ENCODE data around the gene SP6. TPM values are rescaled to one million over a fixed set of nuclear protein-coding genes. Genes with fewer than 3 reads are reported as not detected.
A peak's percentile ranks its signal among the peaks of the same experiment; 100 is the strongest.

SP6 gene
- total RNA-seq, 1 experiment from 2014 or later = 3.3 TPM

- H3K9me3 Mint-ChIP-seq = no peaks in the 10 kb centered on the region
- H3K4me3 Mint-ChIP-seq = peak overlapping the region; percentile 97
- DNase-seq (ENCODE audit: low spot score) (no peak), ATAC-seq (no peak)
- H3K27me3 Mint-ChIP-seq (ENCODE audit: low read depth) = no peaks in the 10 kb centered on the region
- TF ChIP-seq ZNF121 (CRISPR knock-in tag; IDR thresholded peaks at IDR 0.05) = no peak
- no peak for TF ChIP-seq SOX15 (CRISPR knock-in tag; IDR thresholded peaks at IDR 0.05)
- TF ChIP-seq ZNF138 (CRISPR knock-in tag; conservative IDR thresholded peaks at IDR 0.05) = no peak
- TF ChIP-seq TEAD1 (CRISPR knock-in tag; IDR thresholded peaks at IDR 0.05) = no peak
- no peak for TF ChIP-seq GRHL2 (CRISPR knock-in tag; IDR thresholded peaks at IDR 0.05; ENCODE audit: insufficient replicate concordance, severe bottlenecking)
- no peak for TF ChIP-seq JUN (CRISPR knock-in tag; IDR thresholded peaks at IDR 0.05)
- TF ChIP-seq JAZF1 (CRISPR knock-in tag; IDR thresholded peaks at IDR 0.05) = no peak
- TF ChIP-seq, protein P1, sequence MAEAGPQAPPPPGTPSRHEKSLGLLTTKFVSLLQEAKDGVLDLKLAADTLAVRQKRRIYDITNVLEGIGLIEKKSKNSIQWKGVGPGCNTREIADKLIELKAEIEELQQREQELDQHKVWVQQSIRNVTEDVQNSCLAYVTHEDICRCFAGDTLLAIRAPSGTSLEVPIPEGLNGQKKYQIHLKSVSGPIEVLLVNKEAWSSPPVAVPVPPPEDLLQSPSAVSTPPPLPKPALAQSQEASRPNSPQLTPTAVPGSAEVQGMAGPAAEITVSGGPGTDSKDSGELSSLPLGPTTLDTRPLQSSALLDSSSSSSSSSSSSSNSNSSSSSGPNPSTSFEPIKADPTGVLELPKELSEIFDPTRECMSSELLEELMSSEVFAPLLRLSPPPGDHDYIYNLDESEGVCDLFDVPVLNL (CRISPR knock-in tag; IDR thresholded peaks at IDR 0.05; ENCODE audit: borderline replicate concordance, low read depth) = no peak
- TF ChIP-seq, protein P2, sequence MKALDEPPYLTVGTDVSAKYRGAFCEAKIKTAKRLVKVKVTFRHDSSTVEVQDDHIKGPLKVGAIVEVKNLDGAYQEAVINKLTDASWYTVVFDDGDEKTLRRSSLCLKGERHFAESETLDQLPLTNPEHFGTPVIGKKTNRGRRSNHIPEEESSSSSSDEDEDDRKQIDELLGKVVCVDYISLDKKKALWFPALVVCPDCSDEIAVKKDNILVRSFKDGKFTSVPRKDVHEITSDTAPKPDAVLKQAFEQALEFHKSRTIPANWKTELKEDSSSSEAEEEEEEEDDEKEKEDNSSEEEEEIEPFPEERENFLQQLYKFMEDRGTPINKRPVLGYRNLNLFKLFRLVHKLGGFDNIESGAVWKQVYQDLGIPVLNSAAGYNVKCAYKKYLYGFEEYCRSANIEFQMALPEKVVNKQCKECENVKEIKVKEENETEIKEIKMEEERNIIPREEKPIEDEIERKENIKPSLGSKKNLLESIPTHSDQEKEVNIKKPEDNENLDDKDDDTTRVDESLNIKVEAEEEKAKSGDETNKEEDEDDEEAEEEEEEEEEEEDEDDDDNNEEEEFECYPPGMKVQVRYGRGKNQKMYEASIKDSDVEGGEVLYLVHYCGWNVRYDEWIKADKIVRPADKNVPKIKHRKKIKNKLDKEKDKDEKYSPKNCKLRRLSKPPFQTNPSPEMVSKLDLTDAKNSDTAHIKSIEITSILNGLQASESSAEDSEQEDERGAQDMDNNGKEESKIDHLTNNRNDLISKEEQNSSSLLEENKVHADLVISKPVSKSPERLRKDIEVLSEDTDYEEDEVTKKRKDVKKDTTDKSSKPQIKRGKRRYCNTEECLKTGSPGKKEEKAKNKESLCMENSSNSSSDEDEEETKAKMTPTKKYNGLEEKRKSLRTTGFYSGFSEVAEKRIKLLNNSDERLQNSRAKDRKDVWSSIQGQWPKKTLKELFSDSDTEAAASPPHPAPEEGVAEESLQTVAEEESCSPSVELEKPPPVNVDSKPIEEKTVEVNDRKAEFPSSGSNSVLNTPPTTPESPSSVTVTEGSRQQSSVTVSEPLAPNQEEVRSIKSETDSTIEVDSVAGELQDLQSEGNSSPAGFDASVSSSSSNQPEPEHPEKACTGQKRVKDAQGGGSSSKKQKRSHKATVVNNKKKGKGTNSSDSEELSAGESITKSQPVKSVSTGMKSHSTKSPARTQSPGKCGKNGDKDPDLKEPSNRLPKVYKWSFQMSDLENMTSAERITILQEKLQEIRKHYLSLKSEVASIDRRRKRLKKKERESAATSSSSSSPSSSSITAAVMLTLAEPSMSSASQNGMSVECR (CRISPR knock-in tag; IDR thresholded peaks at IDR 0.05; ENCODE audit: borderline replicate concordance) = no peak
- peaks cover 27% of the 10 kb centered on the region for H3K4me1 Mint-ChIP-seq
- POLR2A ChIA-PET = interaction anchor here (0.7 to 1.8 kb wide), 10 partner anchors 10 to 244 kb away, joined by 3 to 15 read pairs (median 5); partner anchors contain the start of genes NFE2L1, SCRN2 and SP6
- peak overlapping the region; percentile 96 for H3K27ac Mint-ChIP-seq
- H3K36me3 Mint-ChIP-seq = no peaks in the 10 kb centered on the region
- CTCF ChIA-PET = interaction anchor here (0.7 to 18.5 kb wide), 20 partner anchors 10 to 244 kb away, joined by 3 to 1122 read pairs (median 5); partner anchors contain the start of genes CDK5RAP3, LRRC46, MRPL10 and OSBPL7
Observed at GRCh38 chr17:47894498-47895346, 43.8 kb upstream of the SP6 start.

DNA sequence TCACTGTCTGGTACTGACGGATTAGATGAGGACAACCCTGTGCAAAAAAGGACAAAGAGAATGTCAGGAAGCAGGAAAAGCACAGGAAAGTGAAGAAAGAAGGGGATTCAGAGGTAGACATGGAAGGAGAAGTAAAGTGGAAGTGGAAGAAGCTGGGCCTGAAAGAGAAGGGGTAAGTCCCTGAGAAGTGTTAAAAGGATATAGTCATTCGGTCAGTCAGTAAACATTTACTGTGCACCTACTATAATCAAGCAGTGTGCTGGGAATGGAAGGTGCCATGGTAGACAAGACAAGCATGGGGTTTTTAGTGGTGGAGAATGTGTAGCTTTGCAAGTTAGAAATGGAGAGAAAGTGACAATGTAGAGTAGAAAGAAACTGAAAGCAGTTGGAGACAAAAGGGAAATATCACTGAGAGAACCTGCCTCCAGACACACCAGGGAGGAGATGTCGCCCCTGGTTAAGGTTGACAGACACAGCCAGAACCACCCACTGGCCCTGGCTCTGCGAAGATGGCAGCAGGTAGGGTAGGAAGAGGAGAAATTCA, 40.7 kb upstream of the SP6 start:
- CTCF ChIA-PET = interaction anchor here (0.6 to 18.5 kb wide), 5 partner anchors 23 to 79 kb away, joined by 3 to 1122 read pairs (median 4); partner anchors contain the start of genes CDK5RAP3, OSBPL7, SCRN2 and SP6
- H3K36me3 Mint-ChIP-seq = no peaks in the 10 kb centered on the region
- POLR2A ChIA-PET = interaction anchor here (1.1 kb wide), 1 partner anchor 51 kb away, joined by 4 read pairs; the partner anchor contains the start of gene SCRN2
- H3K4me3 Mint-ChIP-seq = no peak overlapping the region
- no peaks in the 10 kb centered on the region for H3K9me3 Mint-ChIP-seq
- H3K4me1 Mint-ChIP-seq = peaks cover 19% of the 10 kb centered on the region
- DNase-seq (ENCODE audit: low spot score) (no peak), ATAC-seq (no peak)
- no peaks in the 10 kb centered on the region for H3K27me3 Mint-ChIP-seq (ENCODE audit: low read depth)
- no peak overlapping the region for H3K27ac Mint-ChIP-seq
- no peak for TF ChIP-seq ZNF512 (CRISPR knock-in tag; IDR thresholded peaks at IDR 0.05; ENCODE audit: borderline replicate concordance)
- TF ChIP-seq ATF2 (CRISPR knock-in tag; IDR thresholded peaks at IDR 0.05; ENCODE audit: borderline replicate concordance, low read depth) = no peak
- TF ChIP-seq, protein P3, sequence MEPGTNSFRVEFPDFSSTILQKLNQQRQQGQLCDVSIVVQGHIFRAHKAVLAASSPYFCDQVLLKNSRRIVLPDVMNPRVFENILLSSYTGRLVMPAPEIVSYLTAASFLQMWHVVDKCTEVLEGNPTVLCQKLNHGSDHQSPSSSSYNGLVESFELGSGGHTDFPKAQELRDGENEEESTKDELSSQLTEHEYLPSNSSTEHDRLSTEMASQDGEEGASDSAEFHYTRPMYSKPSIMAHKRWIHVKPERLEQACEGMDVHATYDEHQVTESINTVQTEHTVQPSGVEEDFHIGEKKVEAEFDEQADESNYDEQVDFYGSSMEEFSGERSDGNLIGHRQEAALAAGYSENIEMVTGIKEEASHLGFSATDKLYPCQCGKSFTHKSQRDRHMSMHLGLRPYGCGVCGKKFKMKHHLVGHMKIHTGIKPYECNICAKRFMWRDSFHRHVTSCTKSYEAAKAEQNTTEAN (CRISPR knock-in tag; IDR thresholded peaks at IDR 0.05) = no peak
- no peak for TF ChIP-seq ZNF263 (CRISPR knock-in tag; IDR thresholded peaks at IDR 0.05; ENCODE audit: low read depth)
- TF ChIP-seq ZNF219 (CRISPR knock-in tag; IDR thresholded peaks at IDR 0.05; ENCODE audit: borderline replicate concordance) = no peak
- TF ChIP-seq ZNF317 (CRISPR knock-in tag; IDR thresholded peaks at IDR 0.05; ENCODE audit: borderline replicate concordance, low read depth) = no peak
- TF ChIP-seq GRHL2 (CRISPR knock-in tag; IDR thresholded peaks at IDR 0.05; ENCODE audit: insufficient replicate concordance, severe bottlenecking) = no peak
- TF ChIP-seq TEAD4 (CRISPR knock-in tag; IDR thresholded peaks at IDR 0.05) = no peak
- TF ChIP-seq IRF1 (CRISPR knock-in tag; IDR thresholded peaks at IDR 0.05) = no peak

All from WTC11 (cell line).